Measurements from ENCODE around the gene ATP6V1C2. TPM values are rescaled to one million over a fixed set of nuclear protein-coding genes. Genes with fewer than 3 reads are reported as not detected.

Gene ATP6V1C2
- total and polyA plus RNA-seq, 2 experiments from 2014 or later: 0.14 to 2.1 TPM

- 0 out of 3 replicates have a peak, but pooled peaks cover 3% of the 10 kb centered on the region for H3K9me3 Mint-ChIP-seq
- DNase-seq (ENCODE audit: low spot score) (no peak), ATAC-seq (no peak)
- H3K4me3 Mint-ChIP-seq: peak overlapping the region; percentile 64
- H3K36me3 Mint-ChIP-seq (ENCODE audit: low read depth): no peaks in the 10 kb centered on the region; the same call in 2 of the 3 replicates
- peaks cover 42% of the 10 kb centered on the region for H3K27me3 Mint-ChIP-seq (ENCODE audit: insufficient read depth, low read depth, poor library complexity)
- H3K27me3 ChIP-seq (ENCODE audit: insufficient read depth): peaks cover 70% of the 10 kb centered on the region
- 0 out of 2 replicates have a peak, but pooled peaks cover 9% of the 10 kb centered on the region for H3F3A ChIP-seq (replicated peaks; ENCODE audit: low read depth)
- H3K4me1 ChIP-seq (ENCODE audit: insufficient read depth): peaks cover 8% of the 10 kb centered on the region
- peak overlapping the region; percentile 89 for H3K4me2 ChIP-seq
- H3K36me3 ChIP-seq (ENCODE audit: insufficient read depth): no peaks in the 10 kb centered on the region
- no peaks in the 10 kb centered on the region for H3K9me2 ChIP-seq (ENCODE audit: insufficient read depth)
- no peak overlapping the region for H3K4me3 ChIP-seq
- peaks cover 10% of the 10 kb centered on the region for H3K4me1 Mint-ChIP-seq
- H4K20me1 ChIP-seq (replicated peaks; ENCODE audit: insufficient read depth): no peaks in the 10 kb centered on the region; the same call in 1 of the 2 replicates
- H3K79me2 ChIP-seq (replicated peaks; ENCODE audit: insufficient read depth): no peaks in the 10 kb centered on the region
- no peak for TF ChIP-seq JUNB (IDR thresholded peaks at IDR 0.05; ENCODE audit: unreplicated experiment)
- no peak for TF ChIP-seq ETS1 (IDR thresholded peaks at IDR 0.05)
- TF ChIP-seq, protein P1, sequence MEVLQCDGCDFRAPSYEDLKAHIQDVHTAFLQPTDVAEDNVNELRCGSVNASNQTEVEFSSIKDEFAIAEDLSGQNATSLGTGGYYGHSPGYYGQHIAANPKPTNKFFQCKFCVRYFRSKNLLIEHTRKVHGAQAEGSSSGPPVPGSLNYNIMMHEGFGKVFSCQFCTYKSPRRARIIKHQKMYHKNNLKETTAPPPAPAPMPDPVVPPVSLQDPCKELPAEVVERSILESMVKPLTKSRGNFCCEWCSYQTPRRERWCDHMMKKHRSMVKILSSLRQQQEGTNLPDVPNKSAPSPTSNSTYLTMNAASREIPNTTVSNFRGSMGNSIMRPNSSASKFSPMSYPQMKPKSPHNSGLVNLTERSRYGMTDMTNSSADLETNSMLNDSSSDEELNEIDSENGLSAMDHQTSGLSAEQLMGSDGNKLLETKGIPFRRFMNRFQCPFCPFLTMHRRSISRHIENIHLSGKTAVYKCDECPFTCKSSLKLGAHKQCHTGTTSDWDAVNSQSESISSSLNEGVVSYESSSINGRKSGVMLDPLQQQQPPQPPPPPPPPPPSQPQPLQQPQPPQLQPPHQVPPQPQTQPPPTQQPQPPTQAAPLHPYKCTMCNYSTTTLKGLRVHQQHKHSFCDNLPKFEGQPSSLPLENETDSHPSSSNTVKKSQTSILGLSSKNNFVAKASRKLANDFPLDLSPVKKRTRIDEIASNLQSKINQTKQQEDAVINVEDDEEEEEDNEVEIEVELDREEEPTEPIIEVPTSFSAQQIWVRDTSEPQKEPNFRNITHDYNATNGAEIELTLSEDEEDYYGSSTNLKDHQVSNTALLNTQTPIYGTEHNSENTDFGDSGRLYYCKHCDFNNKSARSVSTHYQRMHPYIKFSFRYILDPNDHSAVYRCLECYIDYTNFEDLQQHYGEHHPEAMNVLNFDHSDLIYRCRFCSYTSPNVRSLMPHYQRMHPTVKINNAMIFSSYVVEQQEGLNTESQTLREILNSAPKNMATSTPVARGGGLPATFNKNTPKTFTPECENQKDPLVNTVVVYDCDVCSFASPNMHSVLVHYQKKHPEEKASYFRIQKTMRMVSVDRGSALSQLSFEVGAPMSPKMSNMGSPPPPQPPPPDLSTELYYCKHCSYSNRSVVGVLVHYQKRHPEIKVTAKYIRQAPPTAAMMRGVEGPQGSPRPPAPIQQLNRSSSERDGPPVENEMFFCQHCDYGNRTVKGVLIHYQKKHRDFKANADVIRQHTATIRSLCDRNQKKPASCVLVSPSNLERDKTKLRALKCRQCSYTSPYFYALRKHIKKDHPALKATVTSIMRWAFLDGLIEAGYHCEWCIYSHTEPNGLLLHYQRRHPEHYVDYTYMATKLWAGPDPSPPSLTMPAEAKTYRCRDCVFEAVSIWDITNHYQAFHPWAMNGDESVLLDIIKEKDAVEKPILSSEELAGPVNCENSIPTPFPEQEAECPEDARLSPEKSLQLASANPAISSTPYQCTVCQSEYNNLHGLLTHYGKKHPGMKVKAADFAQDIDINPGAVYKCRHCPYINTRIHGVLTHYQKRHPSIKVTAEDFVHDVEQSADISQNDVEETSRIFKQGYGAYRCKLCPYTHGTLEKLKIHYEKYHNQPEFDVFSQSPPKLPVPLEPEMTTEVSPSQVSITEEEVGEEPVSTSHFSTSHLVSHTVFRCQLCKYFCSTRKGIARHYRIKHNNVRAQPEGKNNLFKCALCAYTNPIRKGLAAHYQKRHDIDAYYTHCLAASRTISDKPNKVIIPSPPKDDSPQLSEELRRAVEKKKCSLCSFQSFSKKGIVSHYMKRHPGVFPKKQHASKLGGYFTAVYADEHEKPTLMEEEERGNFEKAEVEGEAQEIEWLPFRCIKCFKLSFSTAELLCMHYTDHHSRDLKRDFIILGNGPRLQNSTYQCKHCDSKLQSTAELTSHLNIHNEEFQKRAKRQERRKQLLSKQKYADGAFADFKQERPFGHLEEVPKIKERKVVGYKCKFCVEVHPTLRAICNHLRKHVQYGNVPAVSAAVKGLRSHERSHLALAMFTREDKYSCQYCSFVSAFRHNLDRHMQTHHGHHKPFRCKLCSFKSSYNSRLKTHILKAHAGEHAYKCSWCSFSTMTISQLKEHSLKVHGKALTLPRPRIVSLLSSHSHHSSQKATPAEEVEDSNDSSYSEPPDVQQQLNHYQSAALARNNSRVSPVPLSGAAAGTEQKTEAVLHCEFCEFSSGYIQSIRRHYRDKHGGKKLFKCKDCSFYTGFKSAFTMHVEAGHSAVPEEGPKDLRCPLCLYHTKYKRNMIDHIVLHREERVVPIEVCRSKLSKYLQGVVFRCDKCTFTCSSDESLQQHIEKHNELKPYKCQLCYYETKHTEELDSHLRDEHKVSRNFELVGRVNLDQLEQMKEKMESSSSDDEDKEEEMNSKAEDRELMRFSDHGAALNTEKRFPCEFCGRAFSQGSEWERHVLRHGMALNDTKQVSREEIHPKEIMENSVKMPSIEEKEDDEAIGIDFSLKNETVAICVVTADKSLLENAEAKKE (CRISPR knock-in tag; IDR thresholded peaks at IDR 0.05): no peak
- H3K27ac ChIP-seq (ENCODE audit: low read depth): no peak overlapping the region
- H3K27ac Mint-ChIP-seq: no peak overlapping the region
- peak overlapping the region; percentile 76; the same call in 1 of the 2 replicates for H2AFZ ChIP-seq
Measured at GRCh38 chr2:10720306-10720705, 1.1 kb upstream of the ATP6V1C2 start.

- H3K27me3 ChIP-seq (ENCODE audit: insufficient read depth): peaks cover 70% of the 10 kb centered on the region
- TF ChIP-seq ZNF114 (CRISPR knock-in tag; IDR thresholded peaks at IDR 0.05) (no peak), CREB1 (CRISPR knock-in tag; IDR thresholded peaks at IDR 0.05; ENCODE audit: low read depth) (no peak)
Measured at GRCh38 chr2:10720947-10721395, 459 bp upstream of the ATP6V1C2 start.

More at GRCh38 chr2:10720947-10721395, 459 bp upstream of the ATP6V1C2 start:
- Histone ChIP-seq H3K36me3 (ENCODE audit: insufficient read depth) (no peaks in the 10 kb centered on the region), H3K4me2 (peak overlapping the region; percentile 89), H3K79me2 (replicated peaks; ENCODE audit: insufficient read depth) (no peaks in the 10 kb centered on the region), H3K4me1 (ENCODE audit: insufficient read depth) (peaks cover 8% of the 10 kb centered on the region), H2AFZ (peak overlapping the region; percentile 76; the same call in 1 of the 2 replicates), H3K9me2 (ENCODE audit: insufficient read depth) (no peaks in the 10 kb centered on the region), H3K4me3 (peak overlapping the region; percentile 72), H4K20me1 (replicated peaks; ENCODE audit: insufficient read depth) (no peaks in the 10 kb centered on the region; the same call in 1 of the 2 replicates), H3K27ac (ENCODE audit: low read depth) (no peak overlapping the region), H3F3A (replicated peaks; ENCODE audit: low read depth) (0 out of 2 replicates have a peak, but pooled peaks cover 9% of the 10 kb centered on the region)
- Mint-ChIP-seq H3K4me3 (peak overlapping the region; percentile 64), H3K36me3 (ENCODE audit: low read depth) (no peaks in the 10 kb centered on the region; the same call in 2 of the 3 replicates), H3K27me3 (ENCODE audit: insufficient read depth, low read depth, poor library complexity) (peaks cover 42% of the 10 kb centered on the region), H3K4me1 (peaks cover 10% of the 10 kb centered on the region), H3K9me3 (0 out of 3 replicates have a peak, but pooled peaks cover 3% of the 10 kb centered on the region), H3K27ac (no peak overlapping the region)
- ATAC-seq (peak; percentile 62), DNase-seq (ENCODE audit: low spot score) (peak; percentile 45)
